ENCODE data around the gene OR2V1.

- TF ChIP-seq CTCF (IDR thresholded peaks at IDR 0.05): no peak
- TF ChIP-seq POLR2A (IDR thresholded peaks at IDR 0.05): no peak
Observed at GRCh38 chr5:181171782-181172181, 40.8 kb upstream of the OR2V1 start.

Data from upper lobe of left lung (tissue), 4 donors.